SK-N-SH treated with all-trans-retinoic acid at 6 μM for 48 hours (cell line): Measurements from ENCODE around the gene INSR.

Source experiments
- ATAC-seq: fragments of 200-7000 bp; cut with Tn5 transposase; 3 replicates; pipeline ENCODE4 v1.9.1; 2020; ENCODE audit warnings: mild to moderate bottlenecking, moderate library complexity
- ARNTL ChIP-seq: fragments of 450-650 bp; formaldehyde crosslinking; IDR thresholded peaks from 2 replicates; pipeline ENCODE4 v1.5.0; 2020; ENCODE audit warnings: low read depth, mild to moderate bottlenecking, moderate library complexity, borderline replicate concordance
- BACH2 ChIP-seq: fragments of 250-450 bp; sonication (Bioruptor Pico); IDR thresholded peaks from 2 replicates; pipeline ENCODE4 v1.9.0; 2021; ENCODE audit warnings: mild to moderate bottlenecking, borderline replicate concordance
- CSDC2 ChIP-seq: fragments of 250-450 bp; sonication (Bioruptor Pico); IDR thresholded peaks from 2 replicates; pipeline ENCODE4 v1.5.0; 2020; ENCODE audit warnings: mild to moderate bottlenecking, moderate library complexity
- ESRRG ChIP-seq: fragments of 250-450 bp; sonication (Bioruptor Pico); IDR thresholded peaks from 2 replicates; pipeline ENCODE4 v1.6.1; 2021; ENCODE audit warnings: mild to moderate bottlenecking
- GLIS3 ChIP-seq: fragments of 250-450 bp; sonication (Bioruptor Pico); IDR thresholded peaks from 2 replicates; pipeline ENCODE4 v1.5.0; 2020; ENCODE audit warnings: mild to moderate bottlenecking, moderate library complexity
- ISL1 ChIP-seq: fragments of 250-450 bp; sonication (Bioruptor Pico); IDR thresholded peaks from 2 replicates; pipeline ENCODE4 v2.1.2; 2022; ENCODE audit warnings: mild to moderate bottlenecking, moderate library complexity
- PPARA ChIP-seq: fragments of 250-450 bp; sonication (Bioruptor Pico); IDR thresholded peaks from 2 replicates; pipeline ENCODE4 v1.5.0; 2020; ENCODE audit warnings: mild to moderate bottlenecking, borderline replicate concordance
- RARB ChIP-seq: fragments of 250-450 bp; sonication (Bioruptor Pico); IDR thresholded peaks from 2 replicates; pipeline ENCODE4 v1.8.0; 2021; ENCODE audit warnings: mild to moderate bottlenecking, moderate library complexity
- SNAI2 ChIP-seq: fragments of 250-450 bp; sonication (Bioruptor Pico); IDR thresholded peaks from 2 replicates; pipeline ENCODE4 v1.5.0; 2020; ENCODE audit warnings: mild to moderate bottlenecking, moderate library complexity
- TCF4 ChIP-seq: fragments of 250-450 bp; sonication (Bioruptor Pico); IDR thresholded peaks from 2 replicates; pipeline ENCODE4 v1.8.0; 2021; ENCODE audit warnings: mild to moderate bottlenecking, moderate library complexity, borderline replicate concordance
- TOX ChIP-seq: fragments of 250-450 bp; sonication (Bioruptor Pico); IDR thresholded peaks from 2 replicates; pipeline ENCODE4 v1.8.0; 2021; ENCODE audit warnings: mild to moderate bottlenecking, moderate library complexity, borderline replicate concordance
- ZC3H10 ChIP-seq: fragments of 250-450 bp; sonication (Bioruptor Pico); IDR thresholded peaks from 2 replicates; pipeline ENCODE4 v1.5.1; 2021; ENCODE audit warnings: mild to moderate bottlenecking, moderate library complexity
- ZFP3 ChIP-seq: fragments of 250-450 bp; sonication (Bioruptor Pico); IDR thresholded peaks from 2 replicates; pipeline ENCODE4 v1.5.0; 2020; ENCODE audit warnings: mild to moderate bottlenecking, moderate library complexity
- ZFP30 ChIP-seq: fragments of 450-650 bp; formaldehyde crosslinking; IDR thresholded peaks from 2 replicates; pipeline ENCODE4 v1.5.0; 2022; ENCODE audit warnings: mild to moderate bottlenecking, moderate library complexity
- ZNF565 ChIP-seq: fragments of 450-650 bp; formaldehyde crosslinking; conservative IDR thresholded peaks from 2 replicates; pipeline ENCODE4 v1.5.0; 2020; ENCODE audit warnings: low read depth, mild to moderate bottlenecking, moderate library complexity
- ZNF70 ChIP-seq: fragments of 450-650 bp; formaldehyde crosslinking; IDR thresholded peaks from 2 replicates; pipeline ENCODE4 v1.5.0; 2020; ENCODE audit warnings: mild to moderate bottlenecking, moderate library complexity
- ZNF8 ChIP-seq: fragments of 450-650 bp; formaldehyde crosslinking; IDR thresholded peaks from 2 replicates; pipeline ENCODE4 v1.5.0; 2020; ENCODE audit warnings: mild to moderate bottlenecking, moderate library complexity
- TF ChIP-seq, protein P1 (sequence below): fragments of 250-450 bp; sonication (Bioruptor Pico); IDR thresholded peaks from 2 replicates; pipeline ENCODE4 v1.8.0; 2020; ENCODE audit warnings: mild to moderate bottlenecking, moderate library complexity, borderline replicate concordance
- TF ChIP-seq, protein P2 (sequence below): fragments of 250-450 bp; sonication (Bioruptor Pico); IDR thresholded peaks from 2 replicates; pipeline ENCODE4 v1.5.1; 2020; ENCODE audit warnings: low read depth, mild to moderate bottlenecking, moderate library complexity
- TF ChIP-seq, protein P3 (sequence below): fragments of 250-450 bp; sonication (Bioruptor Pico); IDR thresholded peaks from 2 replicates; pipeline ENCODE4 v1.8.0; 2021; ENCODE audit warnings: low read depth, mild to moderate bottlenecking, moderate library complexity, borderline replicate concordance
- TF ChIP-seq, protein P4 (sequence below): fragments of 250-450 bp; sonication (Bioruptor Pico); IDR thresholded peaks from 2 replicates; pipeline ENCODE4 v1.5.1; 2021; ENCODE audit warnings: mild to moderate bottlenecking, moderate library complexity
- TF ChIP-seq, protein P5 (sequence below): fragments of 250-450 bp; sonication (Bioruptor Pico); IDR thresholded peaks from 2 replicates; pipeline ENCODE4 v1.5.0; 2020; ENCODE audit warnings: mild to moderate bottlenecking, moderate library complexity

Gene INSR

DNA sequence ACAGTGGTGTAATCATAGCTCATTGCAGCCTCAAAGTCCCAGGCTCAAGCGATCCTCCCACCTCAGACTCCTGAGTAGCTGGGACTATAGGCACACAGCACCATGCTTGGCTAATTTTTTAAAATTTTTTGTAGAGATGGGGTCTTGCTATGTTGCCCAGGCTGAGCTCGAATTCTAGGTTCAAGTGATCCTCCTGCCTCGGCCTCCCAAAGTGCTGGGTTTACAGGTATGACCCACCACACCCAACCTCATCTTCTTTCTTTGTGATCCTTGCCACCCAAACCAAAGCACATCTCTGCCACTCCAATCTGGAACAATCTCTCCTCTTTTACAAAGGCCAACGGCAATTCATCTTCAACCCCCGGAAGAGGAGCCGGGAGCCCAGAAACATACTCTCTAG is 38.6 kb downstream of the INSR start (continued):
- TF ChIP-seq GLIS3 (no peak), PPARA (CRISPR knock-in tag) (no peak), SNAI2 (CRISPR knock-in tag) (no peak), TOX (CRISPR knock-in tag) (no peak), ARNTL (CRISPR knock-in tag) (no peak), ZNF70 (no peak), ZC3H10 (CRISPR knock-in tag) (no peak), ZFP30 (CRISPR knock-in tag) (no peak), ZNF8 (CRISPR knock-in tag) (no peak), RARB (CRISPR knock-in tag) (no peak), BACH2 (CRISPR knock-in tag) (no peak), ZNF565 (CRISPR knock-in tag) (no peak)
- TF ChIP-seq, protein P1, sequence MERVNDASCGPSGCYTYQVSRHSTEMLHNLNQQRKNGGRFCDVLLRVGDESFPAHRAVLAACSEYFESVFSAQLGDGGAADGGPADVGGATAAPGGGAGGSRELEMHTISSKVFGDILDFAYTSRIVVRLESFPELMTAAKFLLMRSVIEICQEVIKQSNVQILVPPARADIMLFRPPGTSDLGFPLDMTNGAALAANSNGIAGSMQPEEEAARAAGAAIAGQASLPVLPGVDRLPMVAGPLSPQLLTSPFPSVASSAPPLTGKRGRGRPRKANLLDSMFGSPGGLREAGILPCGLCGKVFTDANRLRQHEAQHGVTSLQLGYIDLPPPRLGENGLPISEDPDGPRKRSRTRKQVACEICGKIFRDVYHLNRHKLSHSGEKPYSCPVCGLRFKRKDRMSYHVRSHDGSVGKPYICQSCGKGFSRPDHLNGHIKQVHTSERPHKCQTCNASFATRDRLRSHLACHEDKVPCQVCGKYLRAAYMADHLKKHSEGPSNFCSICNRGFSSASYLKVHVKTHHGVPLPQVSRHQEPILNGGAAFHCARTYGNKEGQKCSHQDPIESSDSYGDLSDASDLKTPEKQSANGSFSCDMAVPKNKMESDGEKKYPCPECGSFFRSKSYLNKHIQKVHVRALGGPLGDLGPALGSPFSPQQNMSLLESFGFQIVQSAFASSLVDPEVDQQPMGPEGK, result no peak
- TF ChIP-seq, protein P2, sequence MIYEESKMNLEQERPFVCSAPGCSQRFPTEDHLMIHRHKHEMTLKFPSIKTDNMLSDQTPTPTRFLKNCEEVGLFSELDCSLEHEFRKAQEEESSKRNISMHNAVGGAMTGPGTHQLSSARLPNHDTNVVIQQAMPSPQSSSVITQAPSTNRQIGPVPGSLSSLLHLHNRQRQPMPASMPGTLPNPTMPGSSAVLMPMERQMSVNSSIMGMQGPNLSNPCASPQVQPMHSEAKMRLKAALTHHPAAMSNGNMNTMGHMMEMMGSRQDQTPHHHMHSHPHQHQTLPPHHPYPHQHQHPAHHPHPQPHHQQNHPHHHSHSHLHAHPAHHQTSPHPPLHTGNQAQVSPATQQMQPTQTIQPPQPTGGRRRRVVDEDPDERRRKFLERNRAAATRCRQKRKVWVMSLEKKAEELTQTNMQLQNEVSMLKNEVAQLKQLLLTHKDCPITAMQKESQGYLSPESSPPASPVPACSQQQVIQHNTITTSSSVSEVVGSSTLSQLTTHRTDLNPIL, result no peak

DNA sequence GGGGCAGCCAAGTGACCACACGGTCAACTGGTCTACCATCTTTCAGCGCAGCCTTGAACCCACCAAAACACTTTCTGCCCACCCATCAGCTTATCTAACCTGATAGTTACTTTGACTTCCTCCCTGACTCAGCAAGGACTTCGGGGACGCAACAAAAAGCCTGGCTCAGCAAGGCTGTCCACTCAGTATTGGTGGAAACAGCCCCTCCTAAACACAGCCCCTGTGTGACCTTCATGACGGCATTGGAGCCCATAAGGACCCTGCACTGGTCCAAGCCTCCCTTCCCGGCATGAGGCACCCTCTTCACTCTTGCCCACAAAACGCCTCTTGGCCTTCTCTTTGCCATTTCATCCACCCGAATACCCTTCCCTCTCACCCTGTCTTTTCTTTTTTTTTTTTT is 39.1 kb downstream of the INSR start:
- ATAC-seq, result no peak
- no peak for TF ChIP-seq ZNF8 (CRISPR knock-in tag)
- no peak for TF ChIP-seq ZFP30 (CRISPR knock-in tag)
- TF ChIP-seq ESRRG (CRISPR knock-in tag), result no peak
- no peak for TF ChIP-seq ZNF70
- no peak for TF ChIP-seq ZC3H10 (CRISPR knock-in tag)
- TF ChIP-seq, protein P3, sequence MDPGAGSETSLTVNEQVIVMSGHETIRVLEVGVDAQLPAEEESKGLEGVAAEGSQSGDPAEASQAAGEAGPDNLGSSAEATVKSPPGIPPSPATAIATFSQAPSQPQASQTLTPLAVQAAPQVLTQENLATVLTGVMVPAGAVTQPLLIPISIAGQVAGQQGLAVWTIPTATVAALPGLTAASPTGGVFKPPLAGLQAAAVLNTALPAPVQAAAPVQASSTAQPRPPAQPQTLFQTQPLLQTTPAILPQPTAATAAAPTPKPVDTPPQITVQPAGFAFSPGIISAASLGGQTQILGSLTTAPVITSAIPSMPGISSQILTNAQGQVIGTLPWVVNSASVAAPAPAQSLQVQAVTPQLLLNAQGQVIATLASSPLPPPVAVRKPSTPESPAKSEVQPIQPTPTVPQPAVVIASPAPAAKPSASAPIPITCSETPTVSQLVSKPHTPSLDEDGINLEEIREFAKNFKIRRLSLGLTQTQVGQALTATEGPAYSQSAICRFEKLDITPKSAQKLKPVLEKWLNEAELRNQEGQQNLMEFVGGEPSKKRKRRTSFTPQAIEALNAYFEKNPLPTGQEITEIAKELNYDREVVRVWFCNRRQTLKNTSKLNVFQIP (CRISPR knock-in tag), result no peak
- TF ChIP-seq ISL1, result no peak
- no peak for TF ChIP-seq ZFP3 (CRISPR knock-in tag)
- TF ChIP-seq SNAI2 (CRISPR knock-in tag), result no peak
- TF ChIP-seq, protein P4, sequence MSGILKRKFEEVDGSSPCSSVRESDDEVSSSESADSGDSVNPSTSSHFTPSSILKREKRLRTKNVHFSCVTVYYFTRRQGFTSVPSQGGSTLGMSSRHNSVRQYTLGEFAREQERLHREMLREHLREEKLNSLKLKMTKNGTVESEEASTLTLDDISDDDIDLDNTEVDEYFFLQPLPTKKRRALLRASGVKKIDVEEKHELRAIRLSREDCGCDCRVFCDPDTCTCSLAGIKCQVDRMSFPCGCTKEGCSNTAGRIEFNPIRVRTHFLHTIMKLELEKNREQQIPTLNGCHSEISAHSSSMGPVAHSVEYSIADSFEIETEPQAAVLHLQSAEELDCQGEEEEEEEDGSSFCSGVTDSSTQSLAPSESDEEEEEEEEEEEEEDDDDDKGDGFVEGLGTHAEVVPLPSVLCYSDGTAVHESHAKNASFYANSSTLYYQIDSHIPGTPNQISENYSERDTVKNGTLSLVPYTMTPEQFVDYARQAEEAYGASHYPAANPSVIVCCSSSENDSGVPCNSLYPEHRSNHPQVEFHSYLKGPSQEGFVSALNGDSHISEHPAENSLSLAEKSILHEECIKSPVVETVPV (CRISPR knock-in tag), result no peak
- TF ChIP-seq TCF4, result no peak
- no peak for TF ChIP-seq ZNF565 (CRISPR knock-in tag)
- TF ChIP-seq, protein P5, sequence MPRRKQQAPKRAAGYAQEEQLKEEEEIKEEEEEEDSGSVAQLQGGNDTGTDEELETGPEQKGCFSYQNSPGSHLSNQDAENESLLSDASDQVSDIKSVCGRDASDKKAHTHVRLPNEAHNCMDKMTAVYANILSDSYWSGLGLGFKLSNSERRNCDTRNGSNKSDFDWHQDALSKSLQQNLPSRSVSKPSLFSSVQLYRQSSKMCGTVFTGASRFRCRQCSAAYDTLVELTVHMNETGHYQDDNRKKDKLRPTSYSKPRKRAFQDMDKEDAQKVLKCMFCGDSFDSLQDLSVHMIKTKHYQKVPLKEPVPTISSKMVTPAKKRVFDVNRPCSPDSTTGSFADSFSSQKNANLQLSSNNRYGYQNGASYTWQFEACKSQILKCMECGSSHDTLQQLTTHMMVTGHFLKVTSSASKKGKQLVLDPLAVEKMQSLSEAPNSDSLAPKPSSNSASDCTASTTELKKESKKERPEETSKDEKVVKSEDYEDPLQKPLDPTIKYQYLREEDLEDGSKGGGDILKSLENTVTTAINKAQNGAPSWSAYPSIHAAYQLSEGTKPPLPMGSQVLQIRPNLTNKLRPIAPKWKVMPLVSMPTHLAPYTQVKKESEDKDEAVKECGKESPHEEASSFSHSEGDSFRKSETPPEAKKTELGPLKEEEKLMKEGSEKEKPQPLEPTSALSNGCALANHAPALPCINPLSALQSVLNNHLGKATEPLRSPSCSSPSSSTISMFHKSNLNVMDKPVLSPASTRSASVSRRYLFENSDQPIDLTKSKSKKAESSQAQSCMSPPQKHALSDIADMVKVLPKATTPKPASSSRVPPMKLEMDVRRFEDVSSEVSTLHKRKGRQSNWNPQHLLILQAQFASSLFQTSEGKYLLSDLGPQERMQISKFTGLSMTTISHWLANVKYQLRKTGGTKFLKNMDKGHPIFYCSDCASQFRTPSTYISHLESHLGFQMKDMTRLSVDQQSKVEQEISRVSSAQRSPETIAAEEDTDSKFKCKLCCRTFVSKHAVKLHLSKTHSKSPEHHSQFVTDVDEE (CRISPR knock-in tag), result no peak
- TF ChIP-seq PPARA (CRISPR knock-in tag), result no peak

DNA sequence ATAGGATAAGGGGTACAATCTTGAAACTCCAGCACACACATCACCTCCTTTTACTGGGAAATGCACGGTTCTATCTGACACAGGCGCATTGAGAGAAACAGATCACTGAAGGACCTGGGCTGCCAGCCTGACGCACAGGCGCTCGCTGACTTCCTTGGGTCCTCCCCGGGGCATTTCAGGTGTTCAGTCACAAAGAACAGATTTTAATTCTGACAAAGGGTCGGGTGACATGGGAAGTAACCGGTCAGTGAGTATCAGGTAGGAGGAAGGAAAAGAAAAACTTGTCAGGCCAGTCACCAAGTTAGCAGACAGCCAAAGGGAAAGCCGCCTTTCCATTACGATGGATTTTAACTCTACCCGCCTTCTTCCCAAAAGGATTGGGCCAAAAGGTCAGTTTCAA is 39.6 kb downstream of the INSR start:
- no peak for ATAC-seq
- TF ChIP-seq ZNF8 (CRISPR knock-in tag), result no peak

DNA sequence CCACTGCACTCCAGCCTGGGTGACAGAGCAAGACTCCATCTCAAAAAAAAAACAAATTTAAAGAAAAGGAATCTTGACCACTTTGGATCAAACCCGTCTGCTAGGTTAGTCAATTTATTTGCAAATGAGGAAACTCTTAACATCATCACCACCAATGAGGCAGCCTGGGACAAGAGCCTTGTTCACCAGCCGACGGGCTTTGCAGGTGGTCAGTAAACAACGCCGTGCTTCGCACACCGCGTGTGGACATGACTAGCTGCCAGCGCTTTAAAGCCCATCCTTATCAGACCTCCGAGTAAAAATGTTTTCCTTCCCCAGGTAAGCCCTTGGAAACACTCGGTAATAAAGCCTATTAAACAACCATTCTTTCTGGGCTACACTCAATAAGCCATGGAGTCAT is 41.9 kb downstream of the INSR start:
- TF ChIP-seq, protein P3 (CRISPR knock-in tag), result no peak
- no peak for TF ChIP-seq CSDC2 (CRISPR knock-in tag)
- TF ChIP-seq, protein P1, result no peak
- TF ChIP-seq, protein P2, result no peak
- no peak for ATAC-seq
